ENCODE results near the gene DLL3.

- TF ChIP-seq POLR2AphosphoS5 (IDR thresholded peaks at IDR 0.05; ENCODE audit: insufficient read depth in 1 of 2, low read depth in 1 of 2), result no peak
- TF ChIP-seq CTCF (IDR thresholded peaks at IDR 0.05), result no peak
Observed at GRCh38 chr19:39518458-39518857, 19.7 kb downstream of the DLL3 start.
